Suppressor macrophage treated with lipopolysaccharide for 4 hours (primary cell): ENCODE results near the gene LAMA2.

ENCODE experiments used
- DNase-seq: peaks from one replicate; pipeline ENCODE4 v3.0.0-alpha.2; 2020

The LAMA2 gene

GRCh38 chr6:129475477-129476247, 592.7 kb downstream of the LAMA2 start:
- no peak for DNase-seq

- DNase-seq: no peak
Observed at GRCh38 chr6:129476248-129476564, 593.3 kb downstream of the LAMA2 start.

- no peak for DNase-seq
Observed at GRCh38 chr6:129476810-129477209, 593.9 kb downstream of the LAMA2 start.

GRCh38 chr6:129478379-129478778, 595.4 kb downstream of the LAMA2 start:
- DNase-seq: no peak

GRCh38 chr6:129481706-129482105, 598.8 kb downstream of the LAMA2 start:
- DNase-seq: no peak

- DNase-seq: no peak
Observed at GRCh38 chr6:129485746-129486145, 602.8 kb downstream of the LAMA2 start.

GRCh38 chr6:129486327-129486726, 603.4 kb downstream of the LAMA2 start:
- DNase-seq: no peak

GRCh38 chr6:129488313-129488712, 605.4 kb downstream of the LAMA2 start:
- DNase-seq: no peak

- DNase-seq: no peak
Observed at GRCh38 chr6:129489215-129489765, 606.4 kb downstream of the LAMA2 start.

- peak; percentile 94 for DNase-seq
Observed at GRCh38 chr6:129490521-129491255, 607.8 kb downstream of the LAMA2 start.

- DNase-seq: no peak
Observed at GRCh38 chr6:129491436-129491835, 608.5 kb downstream of the LAMA2 start.

- no peak for DNase-seq
Observed at GRCh38 chr6:129492260-129492659, 609.3 kb downstream of the LAMA2 start.

- no peak for DNase-seq
Observed at GRCh38 chr6:129493354-129493902, 610.5 kb downstream of the LAMA2 start.

- no peak for DNase-seq
Observed at GRCh38 chr6:129494099-129494498, 611.2 kb downstream of the LAMA2 start.

GRCh38 chr6:129494586-129494985, 611.6 kb downstream of the LAMA2 start:
- DNase-seq: no peak

GRCh38 chr6:129495652-129496051, 612.7 kb downstream of the LAMA2 start:
- no peak for DNase-seq

- DNase-seq: no peak
Observed at GRCh38 chr6:129497481-129498441, 614.8 kb downstream of the LAMA2 start.

GRCh38 chr6:129498541-129498940, 615.6 kb downstream of the LAMA2 start:
- no peak for DNase-seq

- peak; percentile 70 for DNase-seq
Observed at GRCh38 chr6:129498950-129499842, 616.3 kb downstream of the LAMA2 start.

- no peak for DNase-seq
Observed at GRCh38 chr6:129499843-129500219, 616.9 kb downstream of the LAMA2 start.

- DNase-seq: peak; percentile 33
Observed at GRCh38 chr6:129500958-129501739, 618.2 kb downstream of the LAMA2 start.
